Amniotic stem cell (primary cell): ENCODE measurements around the gene AMBRA1.

Experiments
- DNase-seq: peaks from one replicate; lab custom pipeline; 2025; lab: John Stamatoyannopoulos, UW

The AMBRA1 gene

GRCh38 chr11:46367244-46367915 lies 226.4 kb downstream of the AMBRA1 start:
- DNase-seq: no peak

- DNase-seq: no peak
Observed at GRCh38 chr11:46366661-46367161, 227.1 kb downstream of the AMBRA1 start.

GRCh38 chr11:46366260-46366659 lies 227.6 kb downstream of the AMBRA1 start:
- no peak for DNase-seq

GRCh38 chr11:46364791-46365190 lies 229.0 kb downstream of the AMBRA1 start:
- DNase-seq: no peak

- DNase-seq: no peak
Observed at GRCh38 chr11:46364056-46364455, 229.8 kb downstream of the AMBRA1 start.

- no peak for DNase-seq
Observed at GRCh38 chr11:46363455-46364005, 230.3 kb downstream of the AMBRA1 start.

GRCh38 chr11:46363031-46363407 lies 230.8 kb downstream of the AMBRA1 start:
- no peak for DNase-seq

- no peak for DNase-seq
Observed at GRCh38 chr11:46362156-46363030, 231.4 kb downstream of the AMBRA1 start.

- no peak for DNase-seq
Observed at GRCh38 chr11:46361283-46362155, 232.3 kb downstream of the AMBRA1 start.

GRCh38 chr11:46360878-46361277 lies 232.9 kb downstream of the AMBRA1 start:
- no peak for DNase-seq

GRCh38 chr11:46359953-46360352 lies 233.9 kb downstream of the AMBRA1 start:
- no peak for DNase-seq

GRCh38 chr11:46357483-46357936 lies 236.3 kb downstream of the AMBRA1 start:
- DNase-seq: no peak

- no peak for DNase-seq
Observed at GRCh38 chr11:46356924-46357482, 236.8 kb downstream of the AMBRA1 start.

GRCh38 chr11:46353698-46354097 lies 240.1 kb downstream of the AMBRA1 start:
- DNase-seq: no peak

- no peak for DNase-seq
Observed at GRCh38 chr11:46352063-46352841, 241.6 kb downstream of the AMBRA1 start.

GRCh38 chr11:46351606-46352005 lies 242.2 kb downstream of the AMBRA1 start:
- DNase-seq: no peak

- DNase-seq: no peak
Observed at GRCh38 chr11:46351148-46351547, 242.7 kb downstream of the AMBRA1 start.

GRCh38 chr11:46350695-46351094 lies 243.1 kb downstream of the AMBRA1 start:
- DNase-seq: no peak

GRCh38 chr11:46348566-46349401 lies 245.0 kb downstream of the AMBRA1 start:
- no peak for DNase-seq
